ENCODE results near the gene C3orf52. TPM values are rescaled to one million over a fixed set of nuclear protein-coding genes. Genes with fewer than 3 reads are reported as not detected.

The C3orf52 gene
- polyA plus RNA-seq, 1 donor from 2014 or later: 0.50 TPM

DNA sequence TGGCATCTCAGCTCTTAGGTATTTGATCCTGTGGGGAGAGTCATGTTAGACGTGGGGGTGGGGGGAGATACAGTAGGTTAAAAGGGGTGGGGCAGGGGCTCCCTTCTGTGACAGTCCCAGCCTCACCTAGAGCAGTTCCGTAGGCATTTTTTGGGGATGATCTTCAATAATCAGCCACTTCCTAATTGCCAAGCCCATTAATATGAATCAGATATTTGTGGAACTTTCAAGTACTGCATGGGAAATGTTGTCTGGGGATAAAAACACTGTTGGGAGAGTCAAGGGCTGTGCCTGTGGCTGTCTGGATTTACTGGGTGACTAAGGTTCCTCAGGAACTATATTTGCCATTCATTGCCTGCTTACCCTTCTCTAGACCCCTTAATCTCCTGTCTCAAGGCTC lies 9.5 kb downstream of the C3orf52 start:
- Mint-ChIP-seq H3K27me3 (no peaks in the 10 kb centered on the region), H3K27ac (no peak overlapping the region), H3K4me3 (no peak overlapping the region), H3K36me3 (no peaks in the 10 kb centered on the region), H3K9me3 (no peaks in the 10 kb centered on the region), H3K4me1 (peaks cover 12 to 21% (median 15%) of the 10 kb centered on the region in 3 donors)

DNA sequence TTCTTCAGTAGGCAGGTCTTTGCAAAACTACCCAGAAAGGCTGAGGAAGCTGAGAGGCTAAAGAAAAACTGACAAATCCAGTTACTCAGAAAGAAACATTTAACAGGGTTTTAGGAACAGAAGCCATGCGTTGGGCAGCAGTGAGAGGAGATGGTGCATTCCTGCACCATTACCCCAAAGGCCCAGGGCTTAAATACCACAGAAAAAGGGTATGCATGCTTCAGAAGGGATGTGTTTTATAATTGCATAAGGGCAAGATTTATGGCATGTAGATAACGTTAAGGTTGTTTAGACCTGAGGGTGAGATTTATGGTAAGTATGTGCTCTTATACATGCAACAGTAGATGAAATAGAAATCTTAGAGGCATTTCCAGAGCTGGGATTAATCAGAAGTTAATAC lies 10.0 kb downstream of the C3orf52 start:
- peaks cover 11 to 17% (median 12%) of the 10 kb centered on the region in 3 donors for H3K4me1 Mint-ChIP-seq
- H3K27me3 Mint-ChIP-seq: no peaks in the 10 kb centered on the region
- no peaks in the 10 kb centered on the region for H3K9me3 Mint-ChIP-seq
- H3K27ac Mint-ChIP-seq: no peak overlapping the region
- H3K36me3 Mint-ChIP-seq: no peaks in the 10 kb centered on the region
- no peak overlapping the region for H3K4me3 Mint-ChIP-seq

DNA sequence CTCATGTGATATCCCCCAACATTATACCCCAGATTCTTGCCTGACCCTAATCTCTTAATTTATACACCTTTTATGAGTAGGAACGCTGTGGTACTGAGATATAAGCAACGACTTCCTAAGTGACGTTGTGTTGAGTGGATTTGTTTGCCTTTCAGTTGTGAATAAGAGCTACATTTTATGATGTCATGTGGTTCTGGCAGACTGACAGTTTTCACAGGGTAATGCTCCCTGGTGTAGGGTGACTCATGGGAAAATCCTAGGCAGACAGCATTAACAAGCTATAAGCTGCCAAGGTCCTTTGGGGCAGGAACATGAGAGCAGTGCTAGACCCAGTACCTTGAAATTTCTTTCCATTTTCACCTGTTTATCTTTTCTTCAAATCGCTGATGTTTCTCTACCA lies 11.2 kb downstream of the C3orf52 start:
- no peak overlapping the region for H3K27ac Mint-ChIP-seq
- H3K4me3 Mint-ChIP-seq: no peak overlapping the region
- H3K36me3 Mint-ChIP-seq: no peaks in the 10 kb centered on the region
- no peaks in the 10 kb centered on the region for H3K9me3 Mint-ChIP-seq
- H3K4me1 Mint-ChIP-seq: peaks cover 9 to 12% (median 10%) of the 10 kb centered on the region in 3 donors
- H3K27me3 Mint-ChIP-seq: no peaks in the 10 kb centered on the region

DNA sequence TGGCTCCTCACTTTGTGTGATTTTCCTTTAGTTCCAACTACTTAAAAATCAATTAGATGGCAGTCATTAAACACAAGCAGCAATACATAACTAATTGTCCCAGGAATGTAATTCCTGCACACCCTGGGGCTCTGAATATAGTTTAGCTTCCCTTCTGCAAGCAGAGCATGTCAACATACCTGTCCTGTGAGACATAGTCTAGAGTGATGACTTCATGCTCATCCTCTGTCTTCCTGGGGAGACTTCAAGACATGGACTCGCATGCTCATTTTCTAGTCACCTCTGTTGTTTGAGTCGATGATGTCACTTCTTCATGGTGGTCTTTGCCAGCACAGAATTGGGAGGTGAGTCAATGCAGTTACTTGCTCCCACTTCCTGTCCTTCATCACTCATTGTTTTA lies 15.7 kb downstream of the C3orf52 start:
- no peak overlapping the region for H3K4me3 Mint-ChIP-seq
- H3K27me3 Mint-ChIP-seq: no peaks in the 10 kb centered on the region
- H3K27ac Mint-ChIP-seq: no peak overlapping the region
- H3K9me3 Mint-ChIP-seq: no peaks in the 10 kb centered on the region
- no peaks in the 10 kb centered on the region for H3K4me1 Mint-ChIP-seq
- no peaks in the 10 kb centered on the region for H3K36me3 Mint-ChIP-seq

DNA sequence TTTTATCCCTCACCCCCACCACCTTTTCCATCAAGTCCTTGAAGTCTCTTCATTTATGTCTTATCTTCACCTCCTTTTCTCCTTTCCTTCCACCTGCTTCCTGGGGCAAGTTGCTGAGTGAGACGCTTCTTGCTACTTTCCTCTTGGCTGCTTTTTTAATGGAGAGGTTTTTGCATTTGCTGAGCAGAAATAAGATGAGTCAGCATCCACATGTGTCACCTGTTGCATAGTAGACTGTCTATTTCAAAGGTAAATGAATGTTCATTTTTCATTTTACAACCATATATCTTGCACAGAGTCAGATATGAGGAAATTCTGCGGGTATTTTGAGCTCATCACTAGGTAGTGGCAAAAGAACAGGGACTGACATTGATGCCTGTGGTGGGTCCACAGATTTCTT lies 18.6 kb downstream of the C3orf52 start:
- no peaks in the 10 kb centered on the region for H3K9me3 Mint-ChIP-seq
- H3K27ac Mint-ChIP-seq: no peak overlapping the region
- peaks cover 1% of the 10 kb centered on the region for H3K27me3 Mint-ChIP-seq
- H3K36me3 Mint-ChIP-seq: no peaks in the 10 kb centered on the region
- H3K4me3 Mint-ChIP-seq: no peak overlapping the region
- H3K4me1 Mint-ChIP-seq: no peaks in the 10 kb centered on the region

DNA sequence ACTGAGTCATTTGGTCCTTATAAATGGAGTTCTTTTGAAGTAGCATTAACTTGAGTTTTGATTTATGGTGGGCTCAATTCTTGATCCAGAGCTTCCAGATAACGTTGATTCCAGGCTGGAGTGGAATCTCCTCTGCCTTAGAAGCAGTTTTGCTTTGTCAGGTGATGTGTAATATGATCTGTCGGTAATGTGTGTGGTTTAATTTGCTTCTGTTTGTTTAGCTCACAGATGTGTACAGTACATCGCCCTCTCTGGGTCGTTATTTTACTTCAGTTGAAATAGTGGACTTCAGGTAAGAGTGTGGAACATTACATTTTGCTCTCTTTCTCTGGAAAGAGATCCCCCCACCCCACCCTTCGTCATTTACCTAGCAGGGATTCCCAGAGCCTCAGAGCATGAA lies 23.1 kb downstream of the C3orf52 start:
- Mint-ChIP-seq H3K4me1 (peaks cover 15 to 17% (median 16%) of the 10 kb centered on the region in 3 donors), H3K9me3 (no peaks in the 10 kb centered on the region), H3K27ac (no peak overlapping the region), H3K36me3 (no peaks in the 10 kb centered on the region), H3K4me3 (no peak overlapping the region), H3K27me3 (peaks cover 1% of the 10 kb centered on the region)

DNA sequence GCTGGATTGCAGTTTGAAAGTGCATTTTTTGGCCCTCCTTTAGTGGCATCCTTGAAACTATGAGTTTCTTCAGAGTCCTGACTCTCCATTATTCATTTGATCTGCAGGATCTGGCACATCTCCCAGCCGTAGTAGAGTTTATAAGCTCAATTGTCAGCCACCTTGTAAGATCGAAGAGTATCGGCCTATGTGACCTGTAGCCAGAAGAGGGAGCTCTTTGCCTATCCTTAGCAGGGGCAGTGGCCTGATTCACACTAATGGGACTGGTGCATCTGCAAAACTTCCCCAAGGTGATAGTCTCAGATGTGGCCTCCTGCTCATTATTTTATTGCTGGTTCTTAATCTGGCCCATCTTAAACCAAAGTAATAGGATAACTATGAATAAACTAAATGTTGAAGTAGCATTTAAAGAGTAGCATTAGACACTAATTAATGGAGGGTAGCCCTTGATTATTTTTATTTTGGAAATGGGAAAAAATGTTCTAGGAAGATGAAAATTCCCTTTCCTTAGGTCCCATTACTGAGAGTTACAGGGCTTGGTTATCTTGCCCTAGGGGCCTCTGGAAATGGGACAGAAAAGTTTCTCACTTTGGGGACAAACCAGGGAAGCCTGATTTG lies 25.7 kb downstream of the C3orf52 start:
- H3K36me3 Mint-ChIP-seq: no peaks in the 10 kb centered on the region
- H3K9me3 Mint-ChIP-seq: no peaks in the 10 kb centered on the region
- H3K4me3 Mint-ChIP-seq: no peak overlapping the region
- peaks cover 1% of the 10 kb centered on the region for H3K27me3 Mint-ChIP-seq
- H3K27ac Mint-ChIP-seq: peak overlapping the region; percentile 1 to 84 (median 64)
- H3K4me1 Mint-ChIP-seq: peaks cover 22 to 31% (median 31%) of the 10 kb centered on the region in 3 donors

DNA sequence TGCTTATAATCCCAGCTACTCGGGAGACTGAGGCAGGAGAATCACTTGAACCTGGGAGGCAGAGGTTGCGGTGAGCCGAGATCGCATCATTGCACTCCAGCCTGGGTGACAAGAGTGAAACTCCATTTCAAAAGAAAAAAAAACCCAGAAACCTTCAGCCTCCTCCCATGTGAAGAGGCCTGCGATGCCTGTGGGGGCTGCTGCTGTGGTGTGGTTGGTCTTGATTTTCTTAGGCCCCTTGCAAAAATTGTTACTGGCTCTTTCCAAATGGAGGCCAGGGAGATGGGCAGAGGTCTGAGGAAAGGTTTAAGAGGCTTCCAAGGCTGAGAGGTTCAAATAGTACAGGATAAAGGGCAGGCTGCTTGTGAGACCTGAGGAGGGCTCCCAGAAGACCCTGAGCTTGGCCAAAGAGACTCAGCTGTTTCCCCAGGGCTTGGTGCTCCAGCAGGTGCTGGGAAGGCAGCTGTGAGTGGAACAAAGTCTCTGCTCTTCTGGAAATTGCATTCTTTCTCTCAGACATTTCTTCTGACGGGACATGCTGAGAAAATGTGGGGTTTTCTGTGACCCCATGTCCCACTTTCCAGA lies 28.5 kb downstream of the C3orf52 start:
- H3K4me3 Mint-ChIP-seq: peak overlapping the region in 1 of 4 donors; percentile 84
- H3K9me3 Mint-ChIP-seq: no peaks in the 10 kb centered on the region
- H3K27me3 Mint-ChIP-seq: no peaks in the 10 kb centered on the region
- peaks cover 45 to 56% (median 55%) of the 10 kb centered on the region in 3 donors for H3K4me1 Mint-ChIP-seq
- H3K27ac Mint-ChIP-seq: peak overlapping the region; percentile 49 to 94 (median 89)
- no peaks in the 10 kb centered on the region for H3K36me3 Mint-ChIP-seq

DNA sequence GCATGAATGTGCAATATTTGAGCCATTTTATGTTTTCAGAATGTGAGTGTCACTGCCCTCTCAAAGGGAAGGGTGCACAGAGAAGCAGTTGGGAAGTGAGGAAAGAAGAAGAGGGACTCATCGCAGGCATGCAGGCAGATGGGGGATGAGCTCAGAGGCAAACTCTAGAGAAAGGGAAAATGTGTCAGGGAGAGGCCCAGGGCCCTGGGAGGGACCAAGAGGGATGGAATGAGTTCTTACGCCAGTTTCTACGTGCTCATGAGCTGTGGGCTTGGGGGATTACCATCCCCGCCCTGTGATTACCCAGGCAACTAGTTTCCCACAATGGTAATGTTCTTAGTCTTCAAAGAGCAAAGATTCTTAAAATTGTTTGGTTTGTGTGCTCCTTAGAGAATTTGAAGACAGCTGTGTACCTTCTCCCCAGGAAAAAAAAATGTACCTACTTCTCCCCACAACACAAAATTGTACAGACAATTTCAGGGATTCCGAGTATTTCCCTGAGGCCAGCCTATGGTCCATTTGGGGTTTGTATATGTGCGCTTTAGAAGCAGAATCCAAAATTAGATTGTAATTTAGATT lies 29.1 kb downstream of the C3orf52 start:
- Mint-ChIP-seq H3K4me1 (peaks cover 51 to 62% (median 61%) of the 10 kb centered on the region in 3 donors), H3K4me3 (peak overlapping the region in 2 of 4 donors; percentile 23 to 84), H3K9me3 (no peaks in the 10 kb centered on the region)

DNA sequence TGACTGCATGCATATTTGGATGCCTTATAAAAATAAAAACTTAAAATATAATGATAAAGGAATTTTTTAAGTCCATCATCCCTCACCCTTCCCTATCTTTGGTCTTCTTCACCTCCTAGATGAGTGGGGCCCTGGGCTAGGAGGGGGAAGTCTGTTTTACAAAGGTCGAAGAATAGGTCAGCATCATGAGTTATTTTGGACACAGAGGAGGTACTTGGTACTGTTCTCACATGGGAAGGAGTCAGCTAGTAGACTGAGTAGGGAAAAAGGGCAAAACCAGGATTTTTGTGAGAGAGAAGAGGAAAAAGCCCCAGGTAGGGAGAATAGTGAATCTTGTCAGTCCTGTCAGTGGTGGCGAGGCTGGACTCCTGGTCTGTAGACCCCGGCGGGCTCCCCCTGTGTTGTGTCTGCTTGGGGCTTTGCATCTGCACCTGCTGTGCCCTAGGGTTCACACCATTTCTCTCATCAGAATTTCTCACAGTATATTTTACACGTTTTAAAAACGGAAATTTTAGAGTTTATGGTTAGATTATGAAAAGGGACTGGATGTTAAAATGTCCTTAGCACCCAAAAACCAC lies 29.7 kb downstream of the C3orf52 start:
- Mint-ChIP-seq H3K4me1 (peaks cover 55 to 66% (median 65%) of the 10 kb centered on the region in 3 donors), H3K4me3 (peak overlapping the region in 3 of 4 donors; percentile 8 to 85 (median 84)), H3K9me3 (no peaks in the 10 kb centered on the region), H3K36me3 (no peaks in the 10 kb centered on the region), H3K27ac (peak overlapping the region in 2 of 3 donors; percentile 49 to 94), H3K27me3 (no peaks in the 10 kb centered on the region)

More for the DNA sequence above, 29.1 kb downstream of the C3orf52 start:
- Mint-ChIP-seq H3K36me3 (no peaks in the 10 kb centered on the region), H3K27ac (peak overlapping the region in 2 of 3 donors; percentile 49 to 94), H3K27me3 (no peaks in the 10 kb centered on the region)

DNA sequence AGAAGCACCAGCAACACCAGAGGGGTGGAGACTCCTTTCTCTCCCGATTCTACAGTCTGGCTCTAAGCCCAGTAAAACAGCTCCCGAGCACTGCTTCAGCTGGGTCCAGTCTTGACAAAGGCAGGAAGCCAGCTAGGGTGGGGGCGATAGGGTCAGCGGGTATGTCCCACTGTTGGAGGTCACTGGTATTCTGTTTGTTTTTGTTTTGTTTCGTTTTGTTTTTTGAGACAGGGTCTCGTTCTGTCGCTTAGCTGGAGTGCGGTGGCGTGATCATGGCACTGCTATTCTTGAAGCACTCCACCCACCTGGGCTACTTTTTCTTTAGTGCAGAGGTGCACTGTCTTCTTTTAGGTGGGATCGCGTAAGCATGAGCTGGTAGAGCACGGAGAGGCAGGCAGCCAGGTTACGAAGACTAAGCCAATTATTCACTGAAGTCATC lies 30.6 kb downstream of the C3orf52 start:
- Mint-ChIP-seq H3K4me1 (peaks cover 61 to 71% (median 67%) of the 10 kb centered on the region in 3 donors), H3K27me3 (no peaks in the 10 kb centered on the region), H3K27ac (peak overlapping the region in 2 of 3 donors; percentile 13 to 28), H3K9me3 (no peaks in the 10 kb centered on the region), H3K4me3 (peak overlapping the region; percentile 21 to 85 (median 74)), H3K36me3 (no peaks in the 10 kb centered on the region)

DNA sequence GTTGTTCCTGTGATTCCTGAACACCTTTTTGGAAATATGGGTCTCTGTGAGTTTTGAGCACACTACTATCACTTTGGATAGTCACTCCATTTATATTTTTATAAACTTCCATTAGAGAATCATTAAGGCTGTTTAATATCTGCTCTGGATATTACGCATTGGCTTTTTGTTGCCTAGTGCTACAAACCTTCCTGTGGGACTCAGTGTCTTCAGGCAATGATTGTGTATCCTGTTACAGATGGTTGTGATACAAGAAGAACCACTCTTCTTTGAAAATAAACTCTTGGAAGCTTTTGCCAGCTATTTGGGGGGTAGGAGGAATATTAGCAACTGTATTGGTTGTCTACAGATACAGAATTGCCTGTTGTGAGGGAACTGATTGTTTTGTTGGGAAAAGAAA lies 31.2 kb downstream of the C3orf52 start:
- Mint-ChIP-seq H3K9me3 (no peaks in the 10 kb centered on the region), H3K27ac (peak overlapping the region; percentile 60 to 91 (median 89)), H3K4me3 (peak overlapping the region in 3 of 4 donors; percentile 76 to 88 (median 84)), H3K27me3 (no peaks in the 10 kb centered on the region), H3K4me1 (peaks cover 64 to 73% (median 68%) of the 10 kb centered on the region in 3 donors), H3K36me3 (no peaks in the 10 kb centered on the region)

DNA sequence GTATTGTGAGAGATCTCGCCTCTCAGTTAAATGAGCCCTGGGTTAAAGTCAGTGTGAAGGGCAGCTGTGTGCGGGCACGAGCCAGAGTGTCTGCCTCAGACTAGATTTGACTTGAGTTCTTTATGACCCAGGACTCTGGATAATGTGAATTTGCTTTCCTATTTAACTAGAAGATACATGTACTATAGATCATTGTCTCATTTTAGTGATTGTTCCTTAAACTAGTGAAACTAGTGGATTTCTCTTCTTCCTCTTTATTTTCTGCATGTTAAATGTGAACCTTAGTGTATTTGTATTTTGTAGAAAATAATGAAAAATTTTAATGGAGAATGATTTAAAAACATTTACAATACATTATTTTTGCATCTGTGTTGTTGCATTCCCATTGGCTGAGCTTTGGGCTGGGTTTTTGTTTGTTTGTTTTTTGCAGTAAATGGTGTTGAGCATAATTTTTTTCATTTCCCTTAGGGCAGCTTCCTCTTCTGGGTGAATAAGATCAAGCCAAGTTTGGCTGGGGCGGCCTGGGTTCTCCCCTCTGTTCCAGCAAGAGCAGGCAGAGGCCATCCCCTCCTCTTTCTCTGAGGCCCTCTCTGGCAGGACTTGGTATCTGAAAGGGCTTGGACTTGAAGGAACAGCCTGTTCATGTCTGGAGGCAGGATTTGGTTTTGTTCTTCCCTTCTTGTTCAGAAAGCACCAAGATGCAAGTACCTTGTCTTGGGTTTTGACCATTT lies 31.8 kb downstream of the C3orf52 start:
- Mint-ChIP-seq H3K27me3 (no peaks in the 10 kb centered on the region), H3K9me3 (no peaks in the 10 kb centered on the region), H3K4me3 (peak overlapping the region in 3 of 4 donors; percentile 65 to 88 (median 76)), H3K27ac (peak overlapping the region; percentile 60 to 91 (median 89)), H3K4me1 (peaks cover 63 to 73% (median 69%) of the 10 kb centered on the region in 3 donors), H3K36me3 (peaks cover 3% of the 10 kb centered on the region)

DNA sequence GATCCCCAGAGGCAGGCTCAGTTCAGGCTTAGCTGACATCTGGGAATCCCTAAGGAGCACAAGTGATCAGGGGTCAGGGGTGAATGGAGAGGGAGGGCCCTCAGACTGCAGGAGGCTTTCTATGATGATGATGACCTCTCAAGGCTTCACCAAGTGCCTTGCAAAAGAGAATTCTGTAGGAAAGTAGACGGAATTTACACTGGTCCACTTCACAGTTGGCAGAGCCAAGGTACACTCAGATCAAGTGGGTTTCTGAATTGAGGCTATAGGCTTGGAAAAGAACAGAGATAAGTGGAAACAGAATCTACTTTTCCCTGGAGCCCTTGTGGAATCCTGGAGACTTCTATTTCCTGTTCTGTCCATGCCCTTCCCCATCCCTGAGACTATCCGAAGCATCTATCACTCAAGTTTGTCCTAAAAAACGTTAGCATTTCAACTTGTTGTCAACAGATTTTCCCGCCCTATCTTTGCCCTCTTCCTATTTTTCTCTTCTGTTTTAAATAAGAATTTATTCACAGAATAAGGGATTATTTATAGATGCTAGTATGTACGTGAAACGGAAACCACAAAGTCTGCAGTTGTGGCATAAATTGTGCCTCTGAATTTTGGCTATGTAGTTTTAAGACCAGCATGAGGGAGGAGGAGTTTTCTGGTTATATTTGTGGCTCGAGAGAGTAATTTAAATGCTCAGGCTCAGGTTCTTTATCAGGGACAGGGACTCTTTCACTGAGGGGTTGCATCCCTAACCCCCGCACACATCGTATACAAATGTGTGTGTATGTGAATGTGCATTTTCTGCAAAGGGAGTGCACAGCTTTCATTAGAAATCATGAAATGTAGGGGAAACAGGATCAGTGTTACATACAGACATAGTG lies 34.0 kb downstream of the C3orf52 start:
- H3K4me1 Mint-ChIP-seq: peaks cover 57 to 61% (median 60%) of the 10 kb centered on the region in 3 donors
- peak overlapping the region; percentile 40 to 89 (median 70) for H3K4me3 Mint-ChIP-seq

More for the DNA sequence above, 34.0 kb downstream of the C3orf52 start:
- peaks cover 8% of the 10 kb centered on the region for H3K36me3 Mint-ChIP-seq
- H3K27me3 Mint-ChIP-seq: no peaks in the 10 kb centered on the region
- peak overlapping the region; percentile 60 to 89 (median 87) for H3K27ac Mint-ChIP-seq
- H3K9me3 Mint-ChIP-seq: no peaks in the 10 kb centered on the region

Measured in IgD-negative memory B cell (primary cell).